Nephron progenitor cell (in vitro differentiated cells): Measurements from ENCODE around the gene RNF2.
A peak's percentile ranks its signal among the peaks of the same experiment; 100 is the strongest.

Experiments
- DNase-seq: peaks from one replicate; pipeline ENCODE4 v3.0.0; 2021
- H3K27ac Mint-ChIP-seq: 2 replicates; pipeline ENCODE4 v1.8.0; 2021; ENCODE audit warnings: mild to moderate bottlenecking, moderate library complexity, mixed read lengths
- H3K27me3 Mint-ChIP-seq: 2 replicates; pipeline ENCODE4 v1.8.0; 2021; ENCODE audit warnings: mild to moderate bottlenecking, low read depth, mixed read lengths; ENCODE audit not compliant: poor library complexity
- H3K36me3 Mint-ChIP-seq: 2 replicates; pipeline ENCODE4 v1.8.0; 2021; ENCODE audit warnings: low read depth, mixed read lengths
- H3K4me1 Mint-ChIP-seq: 2 replicates; pipeline ENCODE4 v1.8.0; 2021; ENCODE audit warnings: mixed read lengths
- H3K4me3 Mint-ChIP-seq: 2 replicates; pipeline ENCODE4 v1.8.0; 2021; ENCODE audit warnings: mild to moderate bottlenecking, moderate library complexity, mixed read lengths
- H3K9me3 Mint-ChIP-seq: 2 replicates; pipeline ENCODE4 v1.8.0; 2021; ENCODE audit warnings: mild to moderate bottlenecking, moderate library complexity, mixed read lengths
- TF ChIP-seq, protein P1 (sequence below): fragments of 200-600 bp; sonication (generic); IDR thresholded peaks from 2 replicates; pipeline ENCODE4 v1.5.0; 2021; ENCODE audit warnings: antibody characterized with exemption

The RNF2 gene

DNA sequence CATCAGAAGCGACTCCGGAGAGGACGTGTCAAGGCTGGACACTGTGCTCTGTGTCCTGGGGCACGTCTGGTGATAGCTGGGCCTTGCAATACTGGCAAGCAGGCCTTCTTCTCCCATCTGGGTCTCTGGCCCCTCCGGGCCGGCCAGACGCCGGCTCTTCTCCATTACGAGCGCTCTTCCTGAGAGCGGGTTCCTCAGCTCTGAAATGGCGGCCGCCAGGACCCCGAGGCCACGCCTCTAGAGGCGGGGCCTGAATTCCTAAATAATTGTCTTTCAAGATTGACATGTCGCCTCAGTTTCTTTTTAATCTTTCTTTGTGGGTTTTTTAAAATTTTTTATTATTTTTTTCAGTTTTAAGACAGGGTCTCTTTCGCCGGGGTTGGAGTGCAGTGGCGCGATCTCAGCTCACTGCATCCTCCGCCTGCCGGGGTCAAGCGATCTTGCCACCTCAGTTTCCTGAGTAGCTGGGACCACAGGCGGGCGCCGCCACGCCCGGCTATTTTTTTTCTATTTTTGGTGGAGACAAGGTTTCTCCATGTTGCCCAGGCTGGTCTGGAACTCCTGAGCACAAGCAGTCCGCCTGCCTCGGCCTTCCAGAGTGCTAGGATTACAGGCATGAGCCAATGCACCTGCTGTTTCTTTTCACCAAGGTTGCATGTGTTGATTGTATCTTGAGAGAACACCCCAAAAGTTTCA lies 9.2 kb downstream of the RNF2 start:
- Mint-ChIP-seq H3K4me1 (peaks cover 6% of the 10 kb centered on the region), H3K9me3 (peaks cover 37% of the 10 kb centered on the region), H3K27ac (no peak overlapping the region), H3K27me3 (no peaks in the 10 kb centered on the region), H3K36me3 (peaks cover 85% of the 10 kb centered on the region), H3K4me3 (no peak overlapping the region)
- TF ChIP-seq, protein P1, sequence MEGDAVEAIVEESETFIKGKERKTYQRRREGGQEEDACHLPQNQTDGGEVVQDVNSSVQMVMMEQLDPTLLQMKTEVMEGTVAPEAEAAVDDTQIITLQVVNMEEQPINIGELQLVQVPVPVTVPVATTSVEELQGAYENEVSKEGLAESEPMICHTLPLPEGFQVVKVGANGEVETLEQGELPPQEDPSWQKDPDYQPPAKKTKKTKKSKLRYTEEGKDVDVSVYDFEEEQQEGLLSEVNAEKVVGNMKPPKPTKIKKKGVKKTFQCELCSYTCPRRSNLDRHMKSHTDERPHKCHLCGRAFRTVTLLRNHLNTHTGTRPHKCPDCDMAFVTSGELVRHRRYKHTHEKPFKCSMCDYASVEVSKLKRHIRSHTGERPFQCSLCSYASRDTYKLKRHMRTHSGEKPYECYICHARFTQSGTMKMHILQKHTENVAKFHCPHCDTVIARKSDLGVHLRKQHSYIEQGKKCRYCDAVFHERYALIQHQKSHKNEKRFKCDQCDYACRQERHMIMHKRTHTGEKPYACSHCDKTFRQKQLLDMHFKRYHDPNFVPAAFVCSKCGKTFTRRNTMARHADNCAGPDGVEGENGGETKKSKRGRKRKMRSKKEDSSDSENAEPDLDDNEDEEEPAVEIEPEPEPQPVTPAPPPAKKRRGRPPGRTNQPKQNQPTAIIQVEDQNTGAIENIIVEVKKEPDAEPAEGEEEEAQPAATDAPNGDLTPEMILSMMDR, result no peak
- DNase-seq, result no peak

DNA sequence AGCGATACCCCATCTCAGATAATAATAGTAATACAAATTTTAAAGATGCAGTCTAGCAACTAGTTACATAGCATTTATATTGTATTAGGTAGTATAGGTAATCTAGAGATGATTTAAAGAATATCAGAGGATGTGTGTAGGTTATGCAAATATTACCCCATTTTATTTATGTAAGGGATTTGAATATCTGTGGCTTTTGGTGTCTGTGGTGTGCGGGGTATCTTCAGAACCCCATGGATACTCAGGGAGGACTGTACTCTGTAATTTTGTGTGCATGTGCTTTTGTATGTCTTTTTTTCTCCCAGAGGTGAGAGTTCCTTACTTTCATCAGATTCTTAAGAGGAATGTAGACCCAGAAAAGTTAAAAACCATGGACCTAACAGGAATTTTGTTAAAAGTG lies 12.8 kb downstream of the RNF2 start:
- peaks cover 38% of the 10 kb centered on the region for H3K9me3 Mint-ChIP-seq
- peaks cover 82% of the 10 kb centered on the region for H3K36me3 Mint-ChIP-seq
- TF ChIP-seq, protein P1, result no peak
- no peak overlapping the region for H3K4me3 Mint-ChIP-seq
- H3K27me3 Mint-ChIP-seq, result no peaks in the 10 kb centered on the region
- H3K4me1 Mint-ChIP-seq, result no peaks in the 10 kb centered on the region
- peak overlapping the region; percentile 57 for H3K27ac Mint-ChIP-seq
- DNase-seq, result no peak

DNA sequence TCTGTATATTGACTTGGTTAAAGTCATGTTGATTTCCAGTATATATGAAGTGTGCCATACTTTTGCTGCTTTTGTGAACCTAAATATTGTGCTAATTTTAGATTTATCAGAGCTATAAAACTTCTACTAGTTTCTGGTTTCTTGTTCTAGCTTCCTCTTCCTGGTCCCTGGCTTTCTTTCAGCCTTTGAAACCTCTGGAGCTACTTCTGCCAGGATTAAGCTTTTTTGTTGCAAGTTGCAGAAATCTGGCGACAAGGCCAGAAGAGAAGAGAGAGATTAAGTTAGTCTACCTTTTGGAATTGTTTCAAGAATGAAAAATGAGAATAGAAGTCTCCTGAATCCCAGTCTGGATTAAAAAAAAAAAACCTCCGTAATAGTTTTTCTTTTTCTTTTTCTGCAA lies 13.5 kb downstream of the RNF2 start:
- Mint-ChIP-seq H3K4me1 (no peaks in the 10 kb centered on the region), H3K27ac (no peak overlapping the region), H3K9me3 (peaks cover 46% of the 10 kb centered on the region), H3K36me3 (peaks cover 82% of the 10 kb centered on the region), H3K27me3 (no peaks in the 10 kb centered on the region), H3K4me3 (no peak overlapping the region)
- DNase-seq, result no peak
- TF ChIP-seq, protein P1, result no peak

DNA sequence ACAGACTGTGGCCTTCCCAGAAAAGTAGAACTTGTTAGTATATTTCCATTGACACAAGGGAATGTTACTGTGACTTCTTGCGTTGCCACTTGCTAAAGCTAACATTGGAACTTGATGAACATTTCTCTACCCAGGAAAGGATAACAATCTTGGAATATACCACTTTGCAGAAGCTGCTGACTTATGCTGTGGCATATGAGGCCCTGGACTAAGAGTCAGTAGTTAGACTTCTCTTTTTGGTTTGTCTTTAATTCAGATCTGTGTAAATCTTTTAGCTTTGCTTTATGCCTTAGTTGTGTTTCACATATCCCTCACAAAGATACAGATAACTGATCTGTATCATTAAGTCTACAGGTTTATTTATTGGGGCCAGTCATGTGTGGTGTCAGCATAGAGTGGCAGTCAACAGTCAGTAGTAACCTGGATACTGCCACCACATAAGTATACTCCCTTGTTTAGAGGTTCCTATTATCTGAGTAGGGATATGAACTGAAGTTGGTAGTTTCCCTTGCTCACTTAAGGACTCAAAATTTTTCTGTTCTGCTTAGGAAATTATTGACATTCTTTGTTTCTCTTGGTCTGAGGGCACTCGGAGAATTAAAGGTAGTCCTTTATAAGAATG lies 14.7 kb downstream of the RNF2 start:
- H3K4me1 Mint-ChIP-seq, result no peaks in the 10 kb centered on the region
- no peaks in the 10 kb centered on the region for H3K27me3 Mint-ChIP-seq
- no peak overlapping the region for H3K4me3 Mint-ChIP-seq
- H3K27ac Mint-ChIP-seq, result peak overlapping the region; percentile 43
- H3K9me3 Mint-ChIP-seq, result peaks cover 58% of the 10 kb centered on the region
- H3K36me3 Mint-ChIP-seq, result peaks cover 82% of the 10 kb centered on the region
- TF ChIP-seq, protein P1, result no peak
- no peak for DNase-seq

DNA sequence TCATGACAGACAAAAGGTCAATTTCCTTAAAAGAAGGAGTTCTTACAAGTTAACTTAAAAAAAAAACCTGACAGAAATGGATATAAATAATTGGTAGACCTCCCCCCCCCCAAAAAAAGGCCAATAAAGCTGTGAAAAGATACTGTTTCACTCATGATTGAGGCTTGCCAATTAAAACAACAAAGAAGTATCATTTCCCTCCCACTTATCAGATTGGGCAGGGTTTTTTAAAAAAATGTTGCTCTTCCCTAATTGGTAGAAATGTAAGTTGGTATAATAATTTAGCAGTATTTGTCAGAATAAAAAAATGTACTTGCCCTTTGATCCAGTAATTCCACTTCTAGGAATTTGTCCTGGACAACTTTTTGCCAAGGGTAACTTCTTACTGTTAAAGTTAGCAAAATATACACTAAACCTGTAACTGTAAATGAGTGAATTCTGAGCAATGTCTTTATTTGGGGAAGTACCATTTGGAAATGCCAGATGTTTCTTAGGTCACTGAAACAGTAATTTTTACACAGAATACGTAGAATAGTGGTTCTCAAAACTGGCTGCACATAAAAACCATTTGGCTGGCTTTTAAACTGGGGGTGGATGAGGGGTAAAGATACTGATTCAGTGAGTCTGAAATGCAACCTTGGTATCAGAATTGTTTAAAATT lies 17.5 kb downstream of the RNF2 start:
- no peaks in the 10 kb centered on the region for H3K27me3 Mint-ChIP-seq
- H3K27ac Mint-ChIP-seq, result no peak overlapping the region
- peaks cover 62% of the 10 kb centered on the region for H3K9me3 Mint-ChIP-seq
- H3K36me3 Mint-ChIP-seq, result peaks cover 85% of the 10 kb centered on the region
- TF ChIP-seq, protein P1, result no peak
- peaks cover 12% of the 10 kb centered on the region for H3K4me1 Mint-ChIP-seq
- DNase-seq, result no peak
- no peak overlapping the region for H3K4me3 Mint-ChIP-seq
